ENCODE measurements around the gene PELO. TPM values are rescaled to one million over a fixed set of nuclear protein-coding genes. Genes with fewer than 3 reads are reported as not detected.
"Not testable (repeated sequence)": the region's sequence is repeated elsewhere in the genome, so short reads cannot be mapped to it uniquely, and the experiment has no call there.

Gene PELO
- total RNA-seq, 1 donor from 2014 or later: 18.0 TPM

DNA sequence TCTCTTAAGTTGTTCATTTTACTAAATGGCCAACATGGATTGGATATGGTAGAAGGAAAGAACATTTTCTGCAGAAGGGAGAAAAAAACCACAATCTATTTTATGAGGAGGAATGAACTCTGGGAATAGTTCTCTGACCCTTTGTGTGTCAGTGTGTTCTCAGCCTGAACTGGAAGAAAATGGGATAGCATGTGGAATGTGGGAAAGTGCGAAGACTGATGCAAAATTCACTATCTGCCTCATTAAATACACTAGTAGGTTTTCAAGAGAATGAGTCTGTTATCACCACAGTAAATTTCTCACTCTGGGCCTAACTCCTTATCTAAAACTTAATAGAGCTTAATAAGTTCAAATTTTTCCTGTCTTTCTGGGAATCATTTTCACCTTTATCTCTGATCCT, 22.7 kb downstream of the PELO start:
- H3K27ac Mint-ChIP-seq: no peak overlapping the region

DNA sequence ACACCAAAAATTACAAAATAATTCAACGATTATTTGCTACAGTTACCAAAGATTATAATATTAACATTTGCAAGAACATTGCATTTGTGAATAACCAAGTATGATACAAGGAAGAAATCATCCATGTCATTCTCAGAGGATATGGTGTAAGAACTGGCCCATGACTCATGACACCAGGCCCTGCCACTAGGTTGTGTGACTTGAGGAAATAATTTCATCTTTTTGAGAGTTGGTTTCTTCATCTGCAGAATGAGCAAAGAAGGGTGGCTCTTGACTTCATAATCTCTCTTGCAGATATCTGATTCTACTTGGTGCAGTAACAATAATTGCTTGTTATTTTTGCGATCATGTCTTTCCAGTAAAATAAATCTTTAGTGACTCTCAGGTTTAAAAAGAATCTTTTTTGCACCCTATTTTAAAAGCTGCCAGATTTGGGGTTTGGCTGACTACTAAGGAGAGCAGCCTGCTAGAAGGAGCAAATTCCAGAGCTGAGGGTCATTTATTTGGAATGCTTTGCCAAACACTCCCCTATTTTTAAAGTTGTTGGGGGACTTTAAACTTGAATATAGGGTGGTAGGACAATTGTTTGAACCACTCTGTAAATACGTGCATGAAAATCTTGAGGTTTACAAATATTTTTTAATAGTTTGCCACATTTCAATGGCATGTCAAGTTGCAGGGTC, 23.5 kb downstream of the PELO start:
- TF ChIP-seq, protein P1, sequence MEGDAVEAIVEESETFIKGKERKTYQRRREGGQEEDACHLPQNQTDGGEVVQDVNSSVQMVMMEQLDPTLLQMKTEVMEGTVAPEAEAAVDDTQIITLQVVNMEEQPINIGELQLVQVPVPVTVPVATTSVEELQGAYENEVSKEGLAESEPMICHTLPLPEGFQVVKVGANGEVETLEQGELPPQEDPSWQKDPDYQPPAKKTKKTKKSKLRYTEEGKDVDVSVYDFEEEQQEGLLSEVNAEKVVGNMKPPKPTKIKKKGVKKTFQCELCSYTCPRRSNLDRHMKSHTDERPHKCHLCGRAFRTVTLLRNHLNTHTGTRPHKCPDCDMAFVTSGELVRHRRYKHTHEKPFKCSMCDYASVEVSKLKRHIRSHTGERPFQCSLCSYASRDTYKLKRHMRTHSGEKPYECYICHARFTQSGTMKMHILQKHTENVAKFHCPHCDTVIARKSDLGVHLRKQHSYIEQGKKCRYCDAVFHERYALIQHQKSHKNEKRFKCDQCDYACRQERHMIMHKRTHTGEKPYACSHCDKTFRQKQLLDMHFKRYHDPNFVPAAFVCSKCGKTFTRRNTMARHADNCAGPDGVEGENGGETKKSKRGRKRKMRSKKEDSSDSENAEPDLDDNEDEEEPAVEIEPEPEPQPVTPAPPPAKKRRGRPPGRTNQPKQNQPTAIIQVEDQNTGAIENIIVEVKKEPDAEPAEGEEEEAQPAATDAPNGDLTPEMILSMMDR (conservative IDR thresholded peaks at IDR 0.05): no peak

More for the DNA sequence above, 22.7 kb downstream of the PELO start:
- Mint-ChIP-seq H3K27me3 (no peaks in the 10 kb centered on the region), H3K36me3 (no peaks in the 10 kb centered on the region), H3K4me3 (no peak overlapping the region), H3K4me1 (ENCODE audit: unreplicated experiment) (peaks cover 7% of the 10 kb centered on the region), H3K9me3 (no peaks in the 10 kb centered on the region)
- no peak for DNase-seq (ENCODE audit: extremely low spot score, unreplicated experiment)
- TF ChIP-seq, protein P1 (conservative IDR thresholded peaks at IDR 0.05): no peak

DNA sequence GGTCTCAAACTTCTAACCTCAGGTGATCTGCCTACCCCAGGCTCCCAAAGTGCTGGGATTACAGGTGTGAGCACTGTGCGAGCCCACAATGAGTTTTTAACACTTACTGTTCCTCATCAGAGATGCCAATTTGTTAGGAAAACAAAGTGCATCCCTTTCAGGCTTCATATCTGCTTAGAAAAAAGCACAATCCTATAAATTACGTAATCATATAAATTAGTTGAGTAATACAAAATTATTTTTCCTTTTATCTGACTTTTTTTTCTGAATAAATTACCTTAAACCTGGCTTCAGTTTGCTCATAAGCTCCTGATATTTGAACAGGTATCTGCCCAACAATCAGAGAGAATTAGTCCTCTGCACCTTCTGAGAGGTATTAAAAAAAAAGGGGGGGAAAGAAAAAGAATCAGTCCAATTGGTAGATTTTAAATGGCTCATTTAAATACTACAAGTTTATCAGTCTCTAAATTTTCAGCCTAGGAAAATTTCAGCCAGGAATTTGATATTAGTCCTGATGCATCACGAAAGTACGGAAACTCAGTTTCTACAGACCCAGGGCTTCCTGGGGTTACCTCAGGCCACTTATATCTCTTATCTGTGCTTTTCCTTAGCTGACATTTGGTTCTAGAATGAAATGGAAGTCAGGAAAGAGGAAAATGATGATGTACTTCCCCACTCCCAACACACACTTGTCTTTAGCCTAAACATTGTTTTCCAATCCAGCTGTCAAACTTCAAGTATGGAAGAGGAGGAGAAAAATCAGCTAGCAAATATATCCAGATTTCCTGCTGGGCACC, 26.8 kb downstream of the PELO start:
- DNase-seq (ENCODE audit: extremely low spot score, unreplicated experiment): no peak
- H3K9me3 Mint-ChIP-seq: no peaks in the 10 kb centered on the region
- H3K4me1 Mint-ChIP-seq (ENCODE audit: unreplicated experiment): peaks cover 4% of the 10 kb centered on the region
- H3K27ac Mint-ChIP-seq: no peak overlapping the region
- TF ChIP-seq, protein P1 (conservative IDR thresholded peaks at IDR 0.05): no peak
- H3K4me3 Mint-ChIP-seq: no peak overlapping the region
- no peaks in the 10 kb centered on the region for H3K27me3 Mint-ChIP-seq
- no peaks in the 10 kb centered on the region for H3K36me3 Mint-ChIP-seq

More for the DNA sequence above, 23.5 kb downstream of the PELO start:
- H3K36me3 Mint-ChIP-seq: no peaks in the 10 kb centered on the region
- no peaks in the 10 kb centered on the region for H3K9me3 Mint-ChIP-seq
- DNase-seq (ENCODE audit: extremely low spot score, unreplicated experiment): no peak
- H3K27me3 Mint-ChIP-seq: no peaks in the 10 kb centered on the region
- no peak overlapping the region for H3K4me3 Mint-ChIP-seq
- H3K27ac Mint-ChIP-seq: no peak overlapping the region
- peaks cover 7% of the 10 kb centered on the region for H3K4me1 Mint-ChIP-seq (ENCODE audit: unreplicated experiment)

DNA sequence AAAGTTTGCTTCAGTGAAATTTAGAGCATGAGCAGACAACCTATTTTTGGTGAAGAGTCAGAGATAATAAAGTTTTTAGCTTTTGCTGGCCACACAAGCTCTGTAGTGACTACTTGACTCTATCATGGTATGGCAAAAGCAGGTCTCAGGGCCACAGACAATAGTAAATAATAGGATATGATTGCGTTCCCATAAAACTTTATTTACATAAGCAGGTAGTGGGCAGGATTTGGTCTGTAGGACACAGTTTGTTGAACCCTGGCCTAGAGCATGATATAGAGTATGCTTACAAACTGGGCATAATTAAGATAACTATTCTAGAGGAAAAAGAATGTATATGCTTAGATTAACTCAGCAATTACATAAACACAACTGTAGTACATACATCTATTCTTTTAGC, 30.1 kb downstream of the PELO start:
- H3K27ac Mint-ChIP-seq: no peak overlapping the region
- TF ChIP-seq, protein P1 (conservative IDR thresholded peaks at IDR 0.05): no peak
- no peak overlapping the region for H3K4me3 Mint-ChIP-seq
- H3K4me1 Mint-ChIP-seq (ENCODE audit: unreplicated experiment): no peaks in the 10 kb centered on the region
- DNase-seq (ENCODE audit: extremely low spot score, unreplicated experiment): no peak
- no peaks in the 10 kb centered on the region for H3K27me3 Mint-ChIP-seq
- no peaks in the 10 kb centered on the region for H3K9me3 Mint-ChIP-seq
- no peaks in the 10 kb centered on the region for H3K36me3 Mint-ChIP-seq

DNA sequence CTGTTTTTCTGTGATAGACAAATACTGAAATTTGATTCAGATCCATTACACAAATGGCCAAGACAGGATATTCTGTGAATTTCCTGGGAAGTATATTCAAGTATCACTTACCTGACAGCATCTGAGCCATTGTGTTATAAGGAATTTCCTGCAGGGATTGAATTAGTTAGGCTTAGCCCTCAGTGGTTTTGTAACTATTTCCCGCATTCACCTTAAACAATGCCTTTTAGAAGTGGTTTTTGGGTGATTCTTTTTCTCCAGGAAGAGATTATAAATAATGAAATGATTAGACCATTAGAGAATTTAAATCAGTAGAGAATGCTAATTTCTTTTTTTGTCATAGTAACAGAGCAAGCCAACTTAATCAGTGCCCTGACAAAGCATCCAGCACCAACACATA, 30.6 kb downstream of the PELO start:
- DNase-seq (ENCODE audit: extremely low spot score, unreplicated experiment): no peak
- no peaks in the 10 kb centered on the region for H3K4me1 Mint-ChIP-seq (ENCODE audit: unreplicated experiment)
- H3K36me3 Mint-ChIP-seq: no peaks in the 10 kb centered on the region
- no peaks in the 10 kb centered on the region for H3K27me3 Mint-ChIP-seq
- H3K9me3 Mint-ChIP-seq: no peaks in the 10 kb centered on the region
- TF ChIP-seq, protein P1 (conservative IDR thresholded peaks at IDR 0.05): no peak
- no peak overlapping the region for H3K27ac Mint-ChIP-seq
- H3K4me3 Mint-ChIP-seq: no peak overlapping the region

DNA sequence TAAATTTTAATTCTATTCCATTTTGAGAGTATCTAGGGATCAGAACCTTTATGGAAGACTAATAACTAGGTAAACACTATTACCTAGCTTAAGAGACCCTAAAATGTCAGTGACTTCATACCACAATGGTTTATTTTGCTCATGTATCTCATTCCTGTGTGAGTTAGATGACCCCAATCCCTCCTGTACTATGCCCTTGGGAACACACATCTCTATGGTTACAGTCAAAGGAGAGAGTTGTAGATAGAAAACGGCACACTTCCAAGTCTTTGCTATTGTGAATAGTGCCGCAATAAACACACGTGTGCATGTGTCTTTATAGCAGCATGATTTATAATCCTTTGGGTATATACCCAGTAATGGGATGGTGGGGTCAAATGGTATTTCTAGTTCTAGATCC, 31.1 kb downstream of the PELO start:
- not testable (repeated sequence) for DNase-seq (ENCODE audit: extremely low spot score, unreplicated experiment); H3K27me3 Mint-ChIP-seq; H3K36me3 Mint-ChIP-seq; H3K4me1 Mint-ChIP-seq (ENCODE audit: unreplicated experiment); H3K4me3 Mint-ChIP-seq; H3K27ac Mint-ChIP-seq; H3K9me3 Mint-ChIP-seq

All from type B pancreatic cell (in vitro differentiated cells).